Astrocyte (in vitro differentiated cells and primary cell): Measurements from ENCODE around the gene WNT11.

ENCODE experiments used
- CTCF ChIP-seq: IDR thresholded peaks from 2 replicates; pipeline ENCODE4 v1.5.1; 2011; ENCODE audit warnings: low read depth, mild to moderate bottlenecking, inconsistent platforms, low read length, moderate library complexity; ENCODE audit not compliant: insufficient read depth
- EZH2 ChIP-seq: IDR thresholded peaks from 2 replicates; pipeline ENCODE4 v1.6.1; 2012; ENCODE audit warnings: mild to moderate bottlenecking, low read length, inconsistent platforms; ENCODE audit not compliant: insufficient read depth

- TF ChIP-seq CTCF (no peak), EZH2 (no peak)
Measured at GRCh38 chr11:76234416-76235232, 28.3 kb upstream of the WNT11 start.
